Erythroblast (primary cell): ENCODE measurements around the gene PPP1R18.

ENCODE experiments used
- GATA1 ChIP-seq: IDR thresholded peaks from 2 replicates; pipeline ENCODE4 v1.6.1; 2011; ENCODE audit warnings: low read depth, mild to moderate bottlenecking, control low read depth, low read length, moderate library complexity
- POLR2A ChIP-seq: IDR thresholded peaks from 2 replicates; pipeline ENCODE4 v1.6.1; 2011; ENCODE audit warnings: mild to moderate bottlenecking, low read length

DNA sequence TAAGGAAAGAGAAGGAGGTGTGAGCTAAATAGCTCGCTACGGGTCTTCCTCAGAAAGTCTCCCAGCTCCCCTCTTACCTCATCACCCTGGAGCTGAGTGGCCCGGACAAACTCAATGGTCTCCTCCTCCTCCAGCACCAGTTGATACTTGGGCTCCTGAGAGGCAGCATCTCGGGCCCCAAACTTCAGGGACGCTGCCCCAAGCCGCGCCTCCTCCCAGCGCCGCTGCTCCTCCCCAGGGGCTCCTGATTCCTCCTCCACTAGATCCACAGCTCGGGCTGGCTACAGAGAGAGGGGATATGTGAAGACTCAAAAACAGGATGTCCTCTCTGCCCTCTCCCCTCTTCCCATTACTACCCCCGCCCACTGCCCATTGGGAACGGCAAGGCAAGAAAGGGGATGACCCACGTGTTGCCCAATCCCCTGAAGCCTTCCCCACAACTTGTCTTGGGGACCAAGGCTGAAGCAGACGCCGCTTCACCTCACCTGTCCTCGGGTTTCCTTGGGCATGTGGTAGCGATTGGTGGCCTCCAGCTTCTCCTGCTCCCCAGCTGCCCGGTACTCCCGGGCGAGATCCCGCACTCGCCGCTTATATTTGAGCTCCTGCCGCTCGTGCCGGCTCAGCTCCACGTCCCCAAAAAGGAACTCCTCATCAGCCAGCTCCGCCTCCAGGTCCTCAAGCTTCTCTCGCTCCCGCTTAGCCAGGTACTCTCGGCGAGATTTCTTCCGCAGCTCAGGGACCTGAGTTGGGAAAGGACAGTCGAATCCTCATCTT, 21.3 kb downstream of the PPP1R18 start:
- TF ChIP-seq GATA1 (no peak), POLR2A (no peak)
